SK-N-SH treated with all-trans-retinoic acid at 6 μM for 48 hours (cell line): ENCODE results near the gene KCNMA1.

Experiments used
- ATAC-seq: fragments of 200-7000 bp; cut with Tn5 transposase; 3 replicates; pipeline ENCODE4 v1.9.1; 2020; ENCODE audit warnings: mild to moderate bottlenecking, moderate library complexity
- ARNTL ChIP-seq: fragments of 450-650 bp; formaldehyde crosslinking; IDR thresholded peaks from 2 replicates; pipeline ENCODE4 v1.5.0; 2020; ENCODE audit warnings: low read depth, mild to moderate bottlenecking, moderate library complexity, borderline replicate concordance
- BACH2 ChIP-seq: fragments of 250-450 bp; sonication (Bioruptor Pico); IDR thresholded peaks from 2 replicates; pipeline ENCODE4 v1.9.0; 2021; ENCODE audit warnings: mild to moderate bottlenecking, borderline replicate concordance
- CREB5 ChIP-seq: fragments of 250-450 bp; sonication (Bioruptor Pico); IDR thresholded peaks from 2 replicates; pipeline ENCODE4 v1.5.1; 2020; ENCODE audit warnings: low read depth, mild to moderate bottlenecking, moderate library complexity
- CSDC2 ChIP-seq: fragments of 250-450 bp; sonication (Bioruptor Pico); IDR thresholded peaks from 2 replicates; pipeline ENCODE4 v1.5.0; 2020; ENCODE audit warnings: mild to moderate bottlenecking, moderate library complexity
- ESRRG ChIP-seq: fragments of 250-450 bp; sonication (Bioruptor Pico); IDR thresholded peaks from 2 replicates; pipeline ENCODE4 v1.6.1; 2021; ENCODE audit warnings: mild to moderate bottlenecking
- ISL1 ChIP-seq: fragments of 250-450 bp; sonication (Bioruptor Pico); IDR thresholded peaks from 2 replicates; pipeline ENCODE4 v2.1.2; 2022; ENCODE audit warnings: mild to moderate bottlenecking, moderate library complexity
- OSR1 ChIP-seq: fragments of 250-450 bp; sonication (Bioruptor Pico); IDR thresholded peaks from 2 replicates; pipeline ENCODE4 v1.8.0; 2022; ENCODE audit warnings: moderate library complexity, mild to moderate bottlenecking, inconsistent platforms
- PATZ1 ChIP-seq: fragments of 250-450 bp; sonication (Bioruptor Pico); IDR thresholded peaks from 2 replicates; pipeline ENCODE4 v1.8.0; 2020; ENCODE audit warnings: mild to moderate bottlenecking, moderate library complexity, borderline replicate concordance
- POU6F1 ChIP-seq: fragments of 250-450 bp; sonication (Bioruptor Pico); IDR thresholded peaks from 2 replicates; pipeline ENCODE4 v1.8.0; 2021; ENCODE audit warnings: low read depth, mild to moderate bottlenecking, moderate library complexity, borderline replicate concordance
- PPARA ChIP-seq: fragments of 250-450 bp; sonication (Bioruptor Pico); IDR thresholded peaks from 2 replicates; pipeline ENCODE4 v1.5.0; 2020; ENCODE audit warnings: mild to moderate bottlenecking, borderline replicate concordance
- RARB ChIP-seq: fragments of 250-450 bp; sonication (Bioruptor Pico); IDR thresholded peaks from 2 replicates; pipeline ENCODE4 v1.8.0; 2021; ENCODE audit warnings: mild to moderate bottlenecking, moderate library complexity
- SNAI2 ChIP-seq: fragments of 250-450 bp; sonication (Bioruptor Pico); IDR thresholded peaks from 2 replicates; pipeline ENCODE4 v1.5.0; 2020; ENCODE audit warnings: mild to moderate bottlenecking, moderate library complexity
- TOX ChIP-seq: fragments of 250-450 bp; sonication (Bioruptor Pico); IDR thresholded peaks from 2 replicates; pipeline ENCODE4 v1.8.0; 2021; ENCODE audit warnings: mild to moderate bottlenecking, moderate library complexity, borderline replicate concordance
- TSHZ2 ChIP-seq: fragments of 250-450 bp; sonication (Bioruptor Pico); IDR thresholded peaks from 2 replicates; pipeline ENCODE4 v1.5.0; 2020; ENCODE audit warnings: mild to moderate bottlenecking, moderate library complexity
- ZC3H10 ChIP-seq: fragments of 250-450 bp; sonication (Bioruptor Pico); IDR thresholded peaks from 2 replicates; pipeline ENCODE4 v1.5.1; 2021; ENCODE audit warnings: mild to moderate bottlenecking, moderate library complexity
- ZFP3 ChIP-seq: fragments of 250-450 bp; sonication (Bioruptor Pico); IDR thresholded peaks from 2 replicates; pipeline ENCODE4 v1.5.0; 2020; ENCODE audit warnings: mild to moderate bottlenecking, moderate library complexity
- ZFP30 ChIP-seq: fragments of 450-650 bp; formaldehyde crosslinking; IDR thresholded peaks from 2 replicates; pipeline ENCODE4 v1.5.0; 2022; ENCODE audit warnings: mild to moderate bottlenecking, moderate library complexity
- ZNF565 ChIP-seq: fragments of 450-650 bp; formaldehyde crosslinking; conservative IDR thresholded peaks from 2 replicates; pipeline ENCODE4 v1.5.0; 2020; ENCODE audit warnings: low read depth, mild to moderate bottlenecking, moderate library complexity
- ZNF70 ChIP-seq: fragments of 450-650 bp; formaldehyde crosslinking; IDR thresholded peaks from 2 replicates; pipeline ENCODE4 v1.5.0; 2020; ENCODE audit warnings: mild to moderate bottlenecking, moderate library complexity
- ZNF8 ChIP-seq: fragments of 450-650 bp; formaldehyde crosslinking; IDR thresholded peaks from 2 replicates; pipeline ENCODE4 v1.5.0; 2020; ENCODE audit warnings: mild to moderate bottlenecking, moderate library complexity

KCNMA1 gene

GRCh38 chr10:77531441-77532001 lies 106.1 kb downstream of the KCNMA1 start:
- no peak for TF ChIP-seq ARNTL
- no peak for TF ChIP-seq RARB
- TF ChIP-seq ZFP3 = no peak
- TF ChIP-seq PPARA (CRISPR knock-in tag) = no peak
- no peak for TF ChIP-seq TOX
- no peak for TF ChIP-seq ZNF70 (CRISPR knock-in tag)
- no peak for TF ChIP-seq TSHZ2 (CRISPR knock-in tag)
- TF ChIP-seq CREB5 (CRISPR knock-in tag) = no peak
- TF ChIP-seq PATZ1 (CRISPR knock-in tag) = no peak
- TF ChIP-seq CSDC2 (CRISPR knock-in tag) = no peak
- no peak for TF ChIP-seq ISL1 (CRISPR knock-in tag)
- no peak for TF ChIP-seq ZNF8
- no peak for TF ChIP-seq ESRRG (CRISPR knock-in tag)
- TF ChIP-seq ZC3H10 (CRISPR knock-in tag) = no peak
- no peak for TF ChIP-seq SNAI2 (CRISPR knock-in tag)
- ATAC-seq = peak; percentile 68

GRCh38 chr10:77530011-77530410 lies 107.6 kb downstream of the KCNMA1 start:
- TF ChIP-seq ZNF565 (CRISPR knock-in tag) (no peak), ZNF70 (CRISPR knock-in tag) (no peak), ESRRG (CRISPR knock-in tag) (no peak), RARB (no peak), POU6F1 (CRISPR knock-in tag) (no peak), ZNF8 (no peak), ZC3H10 (CRISPR knock-in tag) (no peak), OSR1 (CRISPR knock-in tag) (no peak), TSHZ2 (CRISPR knock-in tag) (no peak)
- ATAC-seq = no peak

- no peak for ATAC-seq
- TF ChIP-seq RARB (no peak), ESRRG (CRISPR knock-in tag) (no peak), ARNTL (no peak), ISL1 (CRISPR knock-in tag) (no peak), ZFP30 (no peak), TOX (no peak), CREB5 (CRISPR knock-in tag) (no peak), CSDC2 (CRISPR knock-in tag) (no peak), ZNF8 (no peak), ZFP3 (no peak), BACH2 (CRISPR knock-in tag) (no peak), PPARA (CRISPR knock-in tag) (no peak)
These were observed 108.5 kb downstream of the KCNMA1 start for GRCh38 chr10:77529050-77529576.
